NCI-H2107 (cell line): ENCODE results near the gene CDK6.

ENCODE experiments used
- DNase-seq: peaks from one replicate; lab custom pipeline; 2025; lab: John Stamatoyannopoulos, UW

Gene CDK6

DNA sequence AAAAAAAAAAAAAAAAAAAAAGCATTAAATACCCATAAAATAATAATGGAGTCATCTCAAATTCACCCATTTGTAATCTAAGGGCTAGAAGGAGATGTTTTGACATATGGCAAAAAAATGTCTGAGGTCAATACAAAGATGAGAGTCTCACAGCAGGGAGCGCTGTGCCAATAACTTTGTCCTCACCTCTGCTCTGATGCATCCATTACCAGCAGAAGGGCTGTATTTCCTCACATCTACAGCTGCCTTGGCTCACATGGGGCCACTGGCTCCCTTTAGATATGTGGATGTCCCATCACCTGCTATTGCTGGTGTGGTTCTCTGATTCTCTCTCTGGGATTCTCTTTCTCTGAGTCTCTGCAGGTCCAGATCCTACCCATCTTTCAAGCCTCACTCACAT is 155.9 kb downstream of the CDK6 start:
- no peak for DNase-seq

DNA sequence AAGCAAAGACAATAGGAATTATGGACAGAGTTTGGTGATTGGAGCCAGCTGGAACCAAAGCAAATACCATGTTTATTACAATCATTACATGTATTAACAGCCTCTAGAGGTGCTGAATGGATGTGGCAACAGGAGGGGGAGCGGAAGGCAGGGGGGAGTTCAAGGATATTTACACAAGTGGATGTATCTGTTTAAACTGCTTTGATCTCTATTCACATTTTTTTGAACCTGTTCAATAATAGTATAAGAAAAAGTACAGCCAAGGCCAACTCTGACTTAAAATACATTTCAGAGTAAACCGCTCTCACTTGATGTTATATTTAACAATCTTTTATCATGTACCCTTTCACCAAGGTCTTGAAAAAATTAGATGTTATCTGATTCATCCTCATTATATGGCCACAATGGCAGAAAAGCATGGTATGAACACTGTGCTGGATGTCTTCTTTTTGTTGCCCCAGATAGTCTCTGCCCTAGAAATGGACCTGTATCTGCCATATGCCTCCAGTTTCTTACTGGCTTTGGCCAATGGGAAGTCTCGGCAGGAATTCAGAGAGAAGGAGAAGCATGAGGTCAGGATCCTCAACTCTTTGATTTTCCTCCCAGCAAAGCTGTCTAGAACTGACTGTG is 158.0 kb downstream of the CDK6 start:
- DNase-seq: no peak

DNA sequence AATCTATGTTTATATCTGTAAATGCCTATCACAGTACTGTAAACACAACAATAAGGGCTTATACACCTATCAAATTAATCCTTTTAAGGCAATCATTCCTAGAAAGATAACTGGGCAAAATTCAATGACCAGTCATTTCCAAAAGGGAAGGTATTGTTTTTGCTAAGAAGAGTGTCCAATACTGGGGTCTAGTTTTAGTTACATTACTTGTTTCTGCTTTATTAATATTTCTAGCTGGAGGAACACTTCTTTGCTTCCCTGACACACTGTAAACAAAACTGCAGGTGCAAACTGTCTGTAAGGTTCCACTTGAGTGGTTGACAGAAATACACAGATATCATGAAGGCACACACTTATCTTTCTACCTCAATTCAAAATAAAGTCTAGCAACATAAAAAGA is 162.0 kb downstream of the CDK6 start:
- no peak for DNase-seq

DNA sequence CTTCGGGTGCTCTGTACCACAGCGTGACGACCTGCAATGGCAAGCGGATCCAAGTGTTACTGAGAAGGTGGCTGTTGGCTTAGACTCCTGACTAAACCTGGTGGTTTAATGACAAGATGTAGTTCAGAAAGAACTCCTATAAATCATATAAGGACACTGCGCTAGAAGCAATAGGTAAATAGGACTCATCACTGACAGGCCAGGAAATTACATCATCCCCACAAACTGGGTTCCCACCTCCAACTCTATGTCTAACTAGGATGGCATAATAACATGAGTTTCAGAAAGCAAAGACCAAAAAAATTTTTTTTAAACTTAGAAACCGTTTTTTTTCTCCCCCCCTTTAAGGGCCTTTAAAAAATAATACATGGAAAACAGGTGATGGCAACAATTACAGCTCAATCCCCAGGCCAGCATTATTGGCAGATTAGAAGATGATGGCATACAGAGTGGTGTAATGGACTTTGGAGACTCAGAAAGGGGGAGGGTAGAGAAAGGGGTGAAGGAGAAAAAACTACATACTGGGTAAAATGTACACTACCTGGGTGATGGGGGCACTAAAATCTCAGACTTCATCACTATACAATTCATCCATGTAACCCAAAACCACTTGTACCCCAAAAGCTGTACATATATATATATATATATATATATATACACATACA is 164.7 kb downstream of the CDK6 start:
- DNase-seq: no peak

DNA sequence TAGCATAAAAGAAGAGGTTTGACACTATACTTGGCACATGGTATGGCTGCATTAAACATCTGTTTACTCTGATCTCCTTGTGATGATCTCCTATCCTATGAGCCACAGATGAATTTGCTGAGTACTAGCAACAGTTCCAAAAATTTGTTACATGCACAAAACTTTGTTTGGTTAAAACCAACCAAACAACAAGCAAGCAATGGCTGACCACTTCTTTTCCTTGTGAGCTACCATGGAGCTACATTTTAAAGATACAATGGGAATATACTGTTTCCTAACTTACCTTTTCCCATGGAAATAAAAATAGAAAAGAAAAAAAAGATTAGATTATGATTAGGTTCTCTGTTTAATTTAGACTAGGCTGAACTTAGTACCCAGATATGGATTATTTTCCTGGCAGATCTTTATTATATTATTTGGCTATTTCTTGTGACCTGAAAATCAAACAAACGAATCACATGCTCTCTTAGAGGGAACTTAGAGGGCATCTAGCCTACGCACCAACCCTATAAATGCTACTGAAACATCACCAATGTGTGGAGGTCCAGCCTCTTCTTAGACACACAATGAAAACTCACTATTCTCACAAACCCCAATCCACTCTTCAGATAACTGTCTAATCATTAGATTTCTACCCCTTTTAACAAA is 166.0 kb downstream of the CDK6 start:
- DNase-seq: no peak

DNA sequence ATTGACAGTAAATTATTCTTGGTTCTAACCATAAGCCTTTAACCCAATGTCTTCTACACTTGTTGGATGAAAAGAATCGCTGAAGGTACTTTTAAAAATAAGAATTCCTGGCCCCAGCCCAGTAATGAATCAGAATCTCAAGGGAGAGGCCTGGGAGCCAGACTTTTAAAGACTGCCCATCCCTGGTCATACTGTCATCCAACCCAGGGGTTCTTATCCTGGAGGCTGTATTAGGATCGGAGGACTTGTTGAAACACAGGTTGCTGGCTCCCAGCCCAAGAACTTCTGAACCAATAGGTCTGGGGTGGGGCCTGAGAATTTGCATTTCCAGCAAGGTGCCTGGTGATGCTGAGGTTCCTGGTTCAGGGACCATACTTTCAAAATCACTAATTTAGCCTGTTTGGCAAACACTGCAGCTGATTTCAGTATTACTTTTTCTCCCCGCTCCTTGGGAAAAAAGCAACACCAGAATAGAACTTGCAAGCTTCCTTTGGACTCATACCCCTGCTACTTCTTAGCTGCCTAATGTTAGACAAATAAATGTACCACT is 166.7 kb downstream of the CDK6 start:
- no peak for DNase-seq

DNA sequence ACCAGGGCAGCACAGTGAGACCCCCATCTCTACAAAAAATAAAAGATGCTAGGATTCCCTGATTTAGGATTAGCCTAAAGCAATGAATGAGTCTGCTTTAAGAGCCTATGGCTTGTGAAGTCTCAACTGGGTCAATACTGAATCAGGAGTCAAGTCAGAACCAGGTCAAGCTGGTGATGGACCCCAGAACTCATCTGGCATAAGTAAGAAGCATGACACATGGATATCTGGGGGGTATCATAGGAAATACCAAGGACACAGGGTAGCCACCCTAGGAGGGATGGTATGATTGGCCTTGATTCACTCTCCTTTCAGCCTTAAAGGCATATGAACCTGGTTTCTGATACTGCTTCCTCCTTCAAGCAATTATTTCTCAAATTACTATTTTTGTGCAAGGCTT is 167.8 kb downstream of the CDK6 start:
- DNase-seq: no peak

DNA sequence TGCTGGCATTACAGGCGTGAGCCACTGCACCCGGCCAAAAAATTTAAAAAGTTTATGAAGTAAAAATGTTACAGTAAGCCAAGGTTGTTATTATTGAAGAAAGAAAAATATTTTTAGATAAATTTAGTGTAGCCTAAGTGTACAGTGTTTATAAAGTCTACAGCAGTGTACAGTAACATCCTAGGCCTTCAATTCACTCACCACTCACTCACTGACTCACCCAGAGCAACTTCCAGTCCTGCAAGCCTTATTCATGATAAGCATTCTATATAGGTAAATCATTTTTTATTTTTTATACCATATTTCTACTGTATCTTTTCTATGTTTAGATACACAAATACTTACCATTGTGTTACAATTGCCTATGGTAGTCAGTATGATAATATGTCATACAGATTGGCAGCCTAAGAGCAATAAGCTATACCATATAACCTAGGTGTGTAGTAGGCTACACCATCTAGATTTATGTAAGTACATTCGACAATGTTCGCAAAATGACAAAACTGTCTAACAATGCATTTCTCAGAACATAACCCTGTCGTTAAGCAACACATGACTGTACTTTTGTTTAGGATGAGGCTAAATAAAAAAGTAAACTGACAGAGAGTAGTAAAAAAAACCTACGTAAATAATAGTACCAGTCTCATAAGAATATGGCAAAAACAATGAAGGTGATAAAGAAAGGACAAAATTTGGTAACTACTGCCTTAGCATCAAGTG is 168.4 kb downstream of the CDK6 start:
- no peak for DNase-seq

DNA sequence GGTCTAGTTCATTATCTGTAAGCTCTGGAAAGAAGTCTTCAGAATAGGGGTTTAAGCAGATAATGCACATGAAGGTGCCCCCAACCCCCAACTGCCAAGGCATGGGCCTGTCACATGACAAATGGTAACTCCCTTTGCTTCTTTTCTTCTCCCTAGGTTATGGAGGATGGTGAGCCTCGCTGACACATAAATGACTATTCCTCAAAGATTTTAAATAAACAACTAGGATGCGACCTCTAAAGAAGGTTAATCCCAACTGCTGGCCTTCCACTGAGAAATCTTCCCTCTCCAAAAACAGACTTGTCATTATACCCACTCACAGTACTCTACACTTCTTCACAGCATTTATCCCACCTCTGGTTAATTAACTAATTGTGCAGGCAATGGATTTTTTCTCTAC is 170.4 kb downstream of the CDK6 start:
- no peak for DNase-seq

DNA sequence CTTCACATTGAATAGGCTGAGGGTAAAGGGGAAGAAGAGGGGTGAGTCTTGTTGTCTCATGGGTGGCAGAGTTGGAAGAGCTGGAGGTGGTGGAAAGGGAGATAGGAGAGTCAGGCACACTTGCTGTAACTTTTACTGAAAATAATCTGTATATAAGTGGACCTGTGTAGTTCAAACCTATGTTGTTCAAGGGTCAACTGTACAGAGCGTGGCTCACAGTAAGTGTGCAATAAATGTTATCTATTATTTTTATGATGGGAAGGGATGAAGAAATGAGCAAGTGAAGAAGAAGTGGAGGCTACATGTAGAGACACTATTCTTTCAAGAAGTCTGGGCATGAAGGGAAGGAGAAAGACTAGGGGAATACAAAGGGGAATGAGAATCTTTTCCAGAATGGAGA is 174.7 kb downstream of the CDK6 start:
- no peak for DNase-seq

DNA sequence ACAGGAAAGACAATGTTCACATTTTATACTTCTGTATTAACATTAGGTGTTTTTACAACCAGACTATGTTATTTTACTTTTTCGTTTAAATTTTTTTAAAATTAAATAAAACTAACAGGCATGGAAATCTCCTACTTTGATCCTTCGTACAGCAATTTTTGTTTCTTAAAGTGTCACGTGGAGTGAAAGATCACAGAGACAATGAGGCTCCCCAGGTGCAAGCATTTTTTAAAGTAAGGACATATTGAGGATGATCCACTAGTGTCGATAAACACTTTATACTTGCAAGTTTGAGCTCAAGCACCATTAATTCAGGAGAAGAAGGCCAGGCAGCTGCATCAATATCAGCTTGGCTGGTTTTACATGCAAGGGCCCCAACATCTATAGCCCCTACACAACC is 177.7 kb downstream of the CDK6 start:
- DNase-seq: no peak

DNA sequence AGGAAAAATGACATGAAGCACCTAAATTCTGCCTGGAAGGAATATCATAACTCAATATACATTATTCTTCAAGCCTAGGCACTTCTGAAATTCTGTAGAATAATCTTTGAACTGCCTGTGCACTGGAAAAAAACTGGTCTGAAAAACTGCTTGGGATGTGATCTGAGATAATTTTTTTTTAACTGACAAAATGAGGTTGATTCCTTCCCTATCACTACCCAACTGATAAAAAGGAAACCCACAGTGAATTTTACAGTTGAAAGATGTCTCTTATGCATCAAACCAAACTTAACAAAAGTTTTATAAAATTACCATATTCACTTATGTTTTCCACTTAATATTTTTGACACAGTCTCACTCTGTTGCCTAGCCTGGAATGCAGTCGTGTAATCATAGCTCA is 179.0 kb downstream of the CDK6 start:
- no peak for DNase-seq

DNA sequence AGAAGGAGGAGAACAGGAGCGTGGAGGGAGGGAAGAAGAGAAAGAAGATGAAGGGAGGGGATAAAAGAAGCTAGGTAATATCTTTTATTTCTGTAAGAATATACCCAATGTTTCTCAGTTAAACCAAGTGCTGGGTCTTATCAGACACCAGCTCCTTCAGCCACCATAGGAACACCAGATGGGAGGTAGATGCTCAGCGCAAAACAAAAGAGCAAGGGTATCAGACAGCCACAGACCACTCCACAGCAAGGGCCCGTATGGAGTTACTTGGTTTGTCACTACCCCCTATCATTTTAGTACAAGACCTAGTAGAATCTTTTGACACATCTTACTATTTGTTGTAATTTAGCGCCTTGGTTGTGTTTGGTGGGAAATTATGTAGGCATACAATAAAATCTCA is 180.3 kb downstream of the CDK6 start:
- DNase-seq: no peak

DNA sequence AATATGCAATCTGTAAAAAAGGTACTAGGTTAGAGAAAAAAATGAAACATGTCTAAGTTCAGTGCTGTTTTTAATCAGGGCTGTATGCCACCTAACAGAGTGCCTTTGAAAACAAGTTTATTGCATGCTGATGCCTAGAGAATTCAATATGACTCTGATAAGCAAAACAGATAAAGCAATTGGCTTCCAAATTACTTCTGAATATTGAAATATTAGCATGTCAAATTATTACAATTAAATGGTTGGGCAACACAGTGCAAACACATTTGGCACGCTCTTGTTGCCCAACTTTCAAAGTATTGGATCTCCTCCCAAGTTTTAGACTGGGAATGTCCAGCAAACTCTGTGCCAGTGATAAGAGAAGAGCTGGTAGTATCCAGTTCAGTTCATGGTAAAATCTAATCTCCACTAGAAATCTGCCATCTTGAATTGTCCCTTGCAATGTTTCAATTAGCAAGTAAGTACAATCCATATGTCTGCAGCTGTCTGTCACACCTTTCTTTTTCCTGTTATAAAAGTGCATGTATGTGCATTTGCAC is 181.0 kb downstream of the CDK6 start:
- DNase-seq: no peak

DNA sequence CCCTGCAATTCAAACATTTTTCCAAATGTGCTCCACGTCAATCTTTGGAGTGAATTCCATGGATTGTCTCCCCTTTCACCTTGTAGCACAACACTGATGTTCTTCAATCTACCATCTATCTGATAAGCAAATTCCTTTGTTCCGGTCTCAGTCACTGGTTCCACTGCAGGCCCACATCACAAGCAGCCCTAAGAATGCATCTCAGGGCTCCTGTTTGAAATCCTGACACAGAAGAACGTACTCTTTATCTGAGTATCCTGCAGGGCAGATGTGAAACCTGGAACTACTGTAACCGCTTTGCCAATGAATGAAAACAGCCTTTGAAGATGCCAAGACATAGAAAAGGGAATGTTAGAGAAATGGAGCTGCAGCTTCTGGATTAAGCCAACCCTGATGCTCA is 183.2 kb downstream of the CDK6 start:
- DNase-seq: no peak

DNA sequence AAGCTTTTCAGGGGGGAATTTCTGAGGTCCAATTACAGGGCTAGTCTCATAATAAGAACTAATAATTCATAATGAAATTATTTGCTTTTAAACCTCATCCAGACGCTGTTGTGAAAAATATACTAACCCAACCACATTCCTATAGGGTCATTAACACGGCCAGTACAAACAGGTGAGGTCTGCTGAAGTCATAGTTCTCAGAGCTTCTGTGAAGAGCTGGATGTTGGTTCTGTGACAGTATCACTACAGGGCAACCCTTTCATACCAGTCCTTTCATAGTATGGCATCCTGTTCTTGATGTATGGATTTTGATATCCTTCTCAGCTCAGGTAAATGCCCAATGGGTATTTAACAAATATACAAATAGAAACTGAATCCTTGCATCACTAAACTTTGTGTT is 183.8 kb downstream of the CDK6 start:
- DNase-seq: no peak

DNA sequence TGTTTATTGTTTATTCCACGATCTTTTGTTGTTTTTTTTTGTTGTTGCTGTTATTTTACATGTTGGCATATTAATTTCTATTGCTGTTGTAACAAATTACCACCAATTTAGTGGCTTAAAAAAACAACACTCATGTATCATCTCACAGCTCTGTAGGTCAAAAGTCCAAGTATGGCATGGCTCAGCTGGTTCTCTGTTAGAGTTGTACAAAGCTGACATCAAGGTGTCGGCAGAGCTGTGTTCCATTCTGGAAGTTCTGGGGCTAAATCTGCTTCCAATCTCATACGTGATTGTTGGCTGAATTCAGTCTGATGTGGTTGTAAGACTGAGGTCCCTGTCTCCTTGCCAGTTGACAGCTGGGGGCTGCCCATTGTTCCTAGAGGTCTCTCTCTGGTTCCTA is 186.0 kb downstream of the CDK6 start:
- DNase-seq: no peak

DNA sequence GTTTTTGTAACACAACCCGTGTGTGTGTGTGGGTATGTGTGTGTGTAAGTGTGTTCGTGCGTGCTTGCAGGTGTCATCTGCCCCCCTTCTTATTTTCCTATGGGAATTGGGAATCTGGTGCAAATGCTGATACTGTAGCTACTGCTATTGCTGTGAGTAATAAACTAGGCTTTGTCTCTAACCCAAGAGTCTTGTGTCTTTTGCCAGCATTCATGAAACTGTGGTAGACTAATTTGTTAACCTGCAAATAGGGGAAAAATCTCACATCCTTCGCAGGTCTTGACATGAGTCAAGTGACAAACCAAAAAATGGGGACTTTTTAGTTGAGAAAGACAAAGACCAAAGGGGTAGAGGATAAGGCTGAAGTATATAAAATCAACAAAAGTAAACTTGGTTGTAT is 188.3 kb downstream of the CDK6 start:
- DNase-seq: no peak

DNA sequence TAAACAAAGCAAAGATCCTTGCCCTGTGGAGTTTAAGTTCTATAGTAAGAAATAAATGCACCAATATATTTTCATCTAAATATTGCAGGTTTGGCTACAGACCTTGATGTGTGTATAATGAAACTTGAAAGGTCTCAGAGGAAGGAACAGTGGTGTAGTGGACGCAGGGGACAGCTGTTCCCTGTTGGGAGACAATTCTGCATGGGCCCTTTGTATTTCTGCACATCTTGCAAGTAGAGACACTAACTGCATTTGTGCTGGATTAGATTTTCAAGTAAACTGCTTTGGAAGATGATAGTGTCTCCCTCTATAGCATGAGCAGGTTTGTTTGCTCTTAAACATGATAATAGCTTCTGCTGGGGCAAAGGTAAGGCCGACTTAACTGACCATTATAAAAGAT is 188.7 kb downstream of the CDK6 start:
- no peak for DNase-seq

DNA sequence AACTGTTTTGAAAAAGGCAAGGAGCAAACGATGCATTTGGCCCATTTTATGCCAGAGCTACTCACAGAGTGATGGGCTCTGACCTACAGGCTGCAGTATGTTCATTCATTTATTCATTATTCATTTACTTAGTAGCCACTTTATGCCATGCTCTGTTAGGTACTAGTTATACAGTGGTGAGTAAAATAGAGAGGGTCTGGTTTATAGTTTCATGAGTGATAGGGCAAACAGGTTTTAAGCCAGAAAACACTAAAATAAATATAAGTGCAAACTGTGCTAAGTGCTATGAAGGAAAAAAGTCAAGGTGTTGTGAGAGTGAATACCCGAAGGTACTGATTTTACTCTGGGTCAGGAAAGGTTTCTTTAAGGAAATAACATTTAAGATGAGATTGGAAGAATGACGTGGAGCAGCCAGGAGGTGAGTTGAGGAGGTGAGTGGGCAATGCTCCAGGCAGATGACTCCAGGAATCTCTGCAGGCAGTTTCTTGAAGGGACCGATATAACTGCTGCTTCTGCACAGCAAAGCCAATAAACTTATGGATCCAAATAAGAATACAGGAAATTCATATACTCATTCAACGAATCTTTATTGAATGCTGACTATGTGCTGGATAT is 189.3 kb downstream of the CDK6 start:
- DNase-seq: no peak

DNA sequence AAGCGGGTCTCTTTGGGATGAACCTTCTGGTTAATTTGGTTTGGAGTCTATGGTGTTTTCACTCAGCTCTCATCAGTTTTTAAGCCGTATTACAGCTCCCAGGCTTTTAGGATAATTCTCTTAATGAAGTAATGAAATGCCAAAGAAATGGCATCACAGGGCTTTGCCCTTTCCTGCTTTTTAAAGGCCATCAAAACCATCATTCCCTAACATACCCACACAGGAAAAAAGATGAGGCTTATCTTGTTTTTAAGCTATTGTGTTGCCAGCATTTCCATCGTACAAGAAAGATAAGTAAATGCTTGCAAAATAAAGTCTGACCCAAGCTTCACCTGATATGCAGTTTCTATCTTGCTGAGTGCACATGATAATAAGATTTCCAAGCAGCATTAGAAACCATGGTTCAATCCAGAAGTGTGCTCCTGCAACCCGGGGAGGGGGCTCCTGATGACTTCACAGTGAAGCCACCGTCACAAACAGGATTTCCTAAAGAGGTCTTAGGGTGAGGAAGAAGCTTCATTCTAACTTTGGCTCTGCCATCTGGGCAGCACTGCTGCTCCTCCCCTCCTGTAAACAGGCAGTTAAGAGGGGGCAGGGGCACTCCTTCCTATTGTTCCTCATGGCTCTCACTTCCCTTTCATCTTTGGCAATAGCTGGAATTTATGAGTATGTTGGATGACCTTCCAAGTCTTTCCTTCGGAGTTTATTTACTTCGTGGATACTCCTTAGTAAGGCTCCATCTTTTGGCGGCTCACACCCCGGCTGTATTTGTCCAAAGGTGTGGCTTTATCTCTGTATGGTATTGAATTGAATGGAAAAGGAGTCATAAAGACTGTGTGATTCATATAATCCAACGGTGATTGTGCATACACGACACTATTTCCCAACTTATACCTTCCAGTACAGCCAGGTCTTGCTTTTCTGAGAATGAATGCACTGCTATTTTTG is 191.0 kb downstream of the CDK6 start:
- DNase-seq: no peak
